Skin of body (tissue), 2 donors: Measurements from ENCODE around the gene YIF1B. TPM values are rescaled to one million over a fixed set of nuclear protein-coding genes. Genes with fewer than 3 reads are reported as not detected.
"Not testable (repeated sequence)": the region's sequence is repeated elsewhere in the genome, so short reads cannot be mapped to it uniquely, and the experiment has no call there.

Source experiments
- DNase-seq: peaks from one replicate; lab custom pipeline; 2025; lab: John Stamatoyannopoulos, UW
- total RNA-seq: library from RNA; depleted of rRNA; stranded (reverse); fragments of >200 nt; gene quantifications from one replicate; pipeline ENCODE4 v1.2.3, GENCODE V29; 2014

The YIF1B gene
- total RNA-seq, 1 donor from 2014 or later, result 18.0 TPM

GRCh38 chr19:38277969-38278680 lies 37.6 kb downstream of the YIF1B start:
- DNase-seq, result no peak

DNA sequence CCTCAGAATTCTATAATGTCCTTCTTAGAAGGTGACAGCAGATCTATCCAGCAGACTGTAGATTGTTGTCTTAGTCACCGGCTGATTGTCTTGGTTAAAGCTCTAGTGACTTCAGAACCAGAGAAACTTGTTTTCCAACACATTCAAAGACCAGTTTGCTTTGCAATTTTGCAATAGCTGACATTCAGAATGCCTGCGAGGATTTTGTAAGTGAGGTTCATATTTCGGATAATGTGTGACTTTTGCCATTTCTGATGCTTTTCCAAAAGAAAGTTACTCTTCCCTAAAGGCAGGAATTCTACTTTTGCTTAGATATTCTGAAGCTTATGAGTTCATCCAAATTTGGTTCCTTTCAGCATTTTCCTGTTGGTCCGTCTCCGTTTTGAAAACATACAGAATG lies 38.2 kb downstream of the YIF1B start:
- DNase-seq, result no peak

GRCh38 chr19:38276942-38277517 lies 38.7 kb downstream of the YIF1B start:
- DNase-seq, result no peak

DNA sequence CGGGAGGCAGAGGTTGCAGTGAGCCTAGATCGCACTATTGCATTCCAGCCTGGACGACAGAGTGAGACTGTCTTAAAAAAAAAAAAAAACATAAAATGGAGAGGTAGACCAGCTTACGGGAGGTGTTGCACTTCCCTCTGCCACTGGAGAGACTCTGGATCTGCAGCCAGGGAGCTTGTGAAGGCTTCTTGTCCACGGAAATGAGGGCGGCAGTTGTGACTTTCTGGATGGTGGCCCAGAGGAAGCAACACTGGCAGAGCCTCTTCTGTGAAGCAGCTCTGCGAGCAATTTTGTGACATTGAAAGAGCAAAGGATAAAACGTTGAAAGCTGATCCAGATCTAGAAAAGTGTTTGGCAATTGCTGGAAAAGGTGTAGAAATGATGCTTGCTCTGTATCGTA lies 41.0 kb downstream of the YIF1B start:
- DNase-seq, result no peak

DNA sequence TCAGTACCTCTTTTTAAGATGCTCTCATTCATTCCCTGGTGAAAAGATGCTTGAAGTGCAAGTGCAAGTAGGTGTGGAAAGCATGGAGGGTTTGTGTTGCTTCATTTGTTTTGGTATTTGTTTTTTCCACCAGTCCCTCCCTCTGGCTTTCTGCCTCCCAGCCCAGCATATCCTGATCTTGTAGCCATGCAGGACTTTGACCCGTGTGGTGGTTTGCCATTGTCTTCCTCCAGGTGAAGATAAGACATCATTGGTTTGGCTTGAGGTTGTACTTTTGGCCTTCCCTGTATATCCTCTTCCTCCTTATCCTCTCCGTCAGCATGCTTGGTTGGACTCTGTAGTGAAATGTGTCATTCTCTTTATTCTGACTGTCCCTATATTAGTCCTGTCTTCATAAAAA lies 42.2 kb downstream of the YIF1B start:
- no peak for DNase-seq

DNA sequence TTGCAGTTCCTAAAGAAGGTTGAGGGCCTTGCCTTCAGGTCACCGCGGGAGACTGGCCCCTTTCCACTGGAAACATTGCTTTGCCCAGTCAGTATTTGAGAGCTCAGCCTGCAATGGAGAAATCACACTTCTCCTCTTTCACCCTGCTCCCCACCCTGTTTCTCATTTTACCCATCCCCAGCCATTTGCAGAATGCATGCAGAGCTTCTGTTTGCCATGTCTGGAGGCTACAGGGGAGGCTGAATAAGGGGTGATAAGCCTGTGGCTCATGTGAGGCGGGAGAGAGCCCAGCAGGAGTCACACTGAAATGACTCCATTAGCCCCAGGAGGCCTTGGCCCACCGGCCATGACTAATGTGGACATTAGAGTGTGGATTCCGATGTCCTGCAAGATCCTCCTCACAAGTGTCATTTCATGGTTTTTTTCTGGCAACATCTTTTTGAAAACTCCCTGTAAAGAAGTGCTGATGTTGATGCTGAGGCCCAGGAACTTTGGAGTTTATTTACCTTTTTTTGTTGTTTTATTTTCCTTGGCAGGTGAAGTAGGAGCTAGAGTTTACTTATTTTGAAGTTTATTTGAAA lies 45.1 kb downstream of the YIF1B start:
- DNase-seq, result no peak

- DNase-seq, result no peak
These were observed 47.2 kb downstream of the YIF1B start for GRCh38 chr19:38268539-38268938.

DNA sequence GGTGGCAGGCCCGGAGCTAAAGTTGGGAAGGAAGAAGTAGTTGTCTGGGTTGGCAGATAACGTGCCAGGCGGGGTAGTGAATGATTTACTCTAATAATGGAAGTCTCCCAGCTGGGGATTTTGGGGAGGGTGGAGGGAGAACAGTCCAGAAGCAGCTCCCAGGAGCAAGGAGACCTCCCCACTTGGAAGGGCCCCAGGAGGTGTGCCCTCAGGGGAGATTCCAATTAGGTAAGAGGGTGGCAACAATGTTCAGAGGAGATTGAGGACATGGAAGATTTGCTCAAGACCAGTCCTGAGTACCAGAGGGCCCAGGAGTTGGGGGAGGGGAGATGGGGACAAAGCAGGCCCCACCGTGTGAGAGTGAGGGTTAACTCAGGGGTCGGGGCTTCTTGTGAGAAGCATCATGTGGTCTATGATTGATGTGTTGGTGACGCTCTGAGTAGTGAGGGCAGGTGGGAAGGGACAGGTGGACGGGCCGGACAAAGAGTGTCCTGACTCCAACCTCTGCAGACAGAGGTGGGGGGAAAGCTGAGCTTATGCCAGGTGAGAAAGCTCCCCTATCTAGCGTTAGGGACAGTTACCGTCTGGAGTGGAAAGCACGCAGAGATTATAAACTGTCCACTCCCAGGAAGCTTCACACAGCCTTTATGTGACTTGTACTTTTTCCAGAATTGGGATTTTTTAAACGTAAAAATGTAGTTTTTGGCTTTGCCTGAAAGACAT lies 47.8 kb downstream of the YIF1B start:
- no peak for DNase-seq

DNA sequence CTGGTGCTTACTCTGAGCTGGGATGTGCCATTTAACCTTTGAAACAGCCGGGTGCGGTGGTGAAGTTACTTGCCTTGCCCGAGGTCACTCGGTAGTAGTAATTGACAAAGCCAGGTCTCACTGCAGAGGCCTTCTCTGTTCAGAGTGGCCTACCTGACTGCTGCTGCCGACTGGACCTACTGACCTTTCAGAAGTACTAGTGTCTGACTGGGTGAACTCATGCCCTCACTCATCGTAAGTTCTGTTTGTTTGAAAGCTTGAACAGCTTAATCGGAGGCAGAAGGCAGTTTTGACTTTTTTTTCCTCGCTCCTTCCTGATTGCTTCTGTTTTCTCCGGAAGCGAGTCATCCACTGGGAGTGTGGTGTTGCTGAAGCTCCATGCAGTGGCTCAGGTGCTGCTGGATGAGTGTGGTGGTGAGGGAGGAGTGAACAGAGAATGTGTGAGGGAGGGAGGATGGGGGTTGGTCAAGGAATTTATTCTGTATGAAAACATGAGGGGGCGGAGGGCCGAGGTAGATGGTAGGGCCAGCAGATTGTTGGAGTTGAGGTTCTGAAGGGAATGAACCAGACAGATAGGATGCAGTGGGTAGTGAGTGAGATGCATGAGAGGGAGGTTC lies 48.7 kb downstream of the YIF1B start:
- no peak for DNase-seq

DNA sequence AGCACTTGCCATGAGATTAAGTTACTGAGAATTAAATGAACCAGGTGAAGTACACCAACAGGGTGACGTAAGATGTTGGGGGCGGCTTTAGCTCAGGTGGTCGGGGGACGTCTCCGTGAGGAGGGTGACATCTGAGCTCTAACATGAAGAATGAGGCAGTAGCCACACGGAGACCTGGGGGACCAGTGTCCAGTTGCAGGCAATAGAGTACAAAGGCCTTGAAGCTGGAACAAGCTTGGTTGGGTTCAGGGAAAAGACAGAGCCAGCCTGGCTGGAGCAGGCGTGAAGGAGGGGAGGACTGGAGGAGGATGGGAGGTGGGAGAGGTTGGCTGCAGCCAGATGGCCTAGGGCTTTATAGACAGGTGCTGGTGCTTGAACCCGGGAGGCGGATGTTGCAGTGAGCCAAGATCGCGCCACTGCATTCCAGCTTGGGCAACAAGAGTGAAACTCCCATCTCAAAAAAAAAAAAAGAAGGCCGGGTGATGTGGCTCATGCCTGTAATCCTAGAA lies 49.8 kb downstream of the YIF1B start:
- DNase-seq, result no peak

DNA sequence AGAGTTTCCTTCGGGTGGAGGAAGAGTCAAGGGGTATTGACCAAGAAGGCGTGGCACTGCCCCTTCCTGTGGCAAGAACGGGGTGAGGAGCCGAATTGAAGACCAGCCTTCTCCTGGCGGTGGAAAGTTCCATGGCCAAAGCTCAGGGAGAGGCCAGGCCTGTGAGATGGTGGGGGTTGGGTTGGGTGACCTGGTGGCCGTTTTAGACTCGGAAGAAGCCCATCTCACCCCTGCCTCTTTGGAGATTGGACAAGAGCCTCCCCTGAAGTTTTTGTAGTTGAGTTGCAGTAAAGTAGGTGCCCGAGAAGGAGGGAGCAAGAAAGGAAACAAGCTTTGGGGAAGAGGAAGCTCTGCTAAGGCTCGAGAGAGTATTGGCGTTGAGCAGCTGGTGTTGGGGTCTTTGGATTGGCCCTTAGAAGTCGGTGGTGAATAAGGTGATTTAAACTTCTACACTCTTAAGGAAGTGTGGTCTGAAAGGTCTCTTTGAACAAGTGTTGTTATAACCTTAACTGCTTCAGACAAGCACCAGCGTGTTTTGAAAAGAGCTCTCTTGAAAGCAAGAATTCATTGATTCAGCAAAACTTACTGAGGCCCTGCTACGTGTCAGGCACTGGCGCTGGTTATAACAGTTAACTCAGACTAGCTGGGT lies 50.4 kb downstream of the YIF1B start:
- no peak for DNase-seq

DNA sequence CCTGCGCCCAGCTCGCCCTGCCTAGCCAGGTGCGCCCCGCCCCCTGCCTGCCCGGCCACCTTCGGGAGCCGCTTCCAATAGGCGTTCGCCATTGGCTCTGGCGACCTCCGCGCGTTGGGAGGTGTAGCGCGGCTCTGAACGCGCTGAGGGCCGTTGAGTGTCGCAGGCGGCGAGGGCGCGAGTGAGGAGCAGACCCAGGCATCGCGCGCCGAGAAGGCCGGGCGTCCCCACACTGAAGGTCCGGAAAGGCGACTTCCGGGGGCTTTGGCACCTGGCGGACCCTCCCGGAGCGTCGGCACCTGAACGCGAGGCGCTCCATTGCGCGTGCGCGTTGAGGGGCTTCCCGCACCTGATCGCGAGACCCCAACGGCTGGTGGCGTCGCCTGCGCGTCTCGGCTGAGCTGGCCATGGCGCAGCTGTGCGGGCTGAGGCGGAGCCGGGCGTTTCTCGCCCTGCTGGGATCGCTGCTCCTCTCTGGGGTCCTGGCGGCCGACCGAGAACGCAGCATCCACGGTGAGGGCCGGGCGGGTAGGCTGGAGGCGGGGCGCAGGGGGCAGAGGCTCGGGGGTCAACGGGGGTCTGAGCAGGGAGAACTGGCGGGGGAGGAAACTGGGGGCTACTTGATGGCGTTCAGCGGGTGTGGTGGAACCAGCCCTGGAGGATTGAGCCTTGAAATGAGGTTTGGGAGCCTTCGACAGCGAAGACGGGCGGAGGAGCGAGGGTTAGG lies 51.1 kb downstream of the YIF1B start, which contains the start of gene SPINT2:
SPINT2 (plus strand) TSS at position 88 of the 727 bp plus-strand sequence; CDS start at position 408, 320 bp downstream.
- DNase-seq, result no peak

GRCh38 chr19:38263689-38264485 lies 51.9 kb downstream of the YIF1B start:
- DNase-seq, result no peak

DNA sequence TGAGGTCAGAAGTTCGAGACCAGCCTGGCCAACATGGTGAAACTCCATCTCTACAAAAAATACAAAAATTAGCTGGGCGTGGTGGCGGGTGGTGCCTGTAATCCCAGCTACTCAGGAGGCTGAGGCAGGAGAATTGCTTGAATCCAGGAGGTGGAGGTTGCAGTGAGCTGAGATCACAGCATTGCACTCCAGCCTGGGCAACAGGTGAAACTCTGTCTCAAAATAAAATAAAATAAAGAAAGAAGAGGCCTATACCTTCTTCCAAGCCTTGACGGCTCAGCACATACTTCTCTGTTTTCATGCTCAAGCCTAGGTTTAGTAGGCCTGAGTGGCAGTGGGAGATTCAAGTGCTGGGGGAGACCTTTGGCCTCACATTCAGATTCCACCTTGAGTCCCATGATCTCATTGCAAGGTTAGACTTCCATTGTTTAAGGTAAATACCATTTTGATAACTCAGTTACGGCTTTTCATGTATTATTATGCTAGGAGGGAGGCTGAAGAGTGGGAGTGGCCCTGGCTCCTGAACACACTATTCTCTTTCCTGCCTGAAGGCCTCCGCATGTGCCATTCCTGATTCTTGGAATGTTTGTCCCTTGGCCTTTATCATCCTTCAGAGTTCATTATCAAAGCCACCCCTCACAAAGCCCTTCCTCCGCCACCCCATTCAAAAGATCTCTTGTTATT lies 53.0 kb downstream of the YIF1B start:
- no peak for DNase-seq

- not testable (repeated sequence) for DNase-seq
These were observed 53.8 kb downstream of the YIF1B start for GRCh38 chr19:38261942-38262341.

DNA sequence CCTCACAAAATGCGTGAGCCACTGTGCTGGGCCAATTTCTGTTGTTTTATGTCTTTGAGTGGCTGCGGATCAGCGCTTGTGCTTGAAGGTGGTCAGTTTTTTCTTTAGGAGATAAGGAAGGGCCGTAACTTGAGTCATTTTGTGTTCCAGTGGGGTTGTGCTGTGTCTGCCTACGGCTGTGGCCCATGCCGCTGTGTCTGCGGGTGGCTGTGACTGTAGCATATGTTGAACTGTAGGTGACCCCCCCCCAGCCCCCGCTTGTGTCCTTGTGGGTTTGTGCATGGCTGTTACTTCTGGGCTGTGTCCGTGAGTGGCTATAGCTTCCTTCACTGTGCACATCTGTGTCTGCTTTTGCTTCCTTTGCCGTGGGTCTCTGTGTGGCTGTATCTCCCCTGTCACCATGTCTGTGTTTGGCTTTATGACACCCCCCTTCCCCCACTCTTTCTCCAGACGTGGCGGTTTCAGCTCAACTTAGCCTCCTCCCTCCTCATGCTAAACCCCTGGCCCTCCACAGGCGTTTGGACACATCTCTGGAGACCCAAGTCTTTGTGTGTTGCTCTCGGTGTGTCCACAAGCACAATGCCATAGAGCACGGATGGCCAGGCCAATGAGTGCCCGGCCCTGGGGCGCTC lies 60.2 kb downstream of the YIF1B start:
- no peak for DNase-seq

GRCh38 chr19:38253788-38254187 lies 62.0 kb downstream of the YIF1B start:
- DNase-seq, result no peak
